GM21423 (cell line): Measurements from ENCODE around the gene MMP24.
"Not testable (repeated sequence)": the region's sequence is repeated elsewhere in the genome, so short reads cannot be mapped to it uniquely, and the experiment has no call there.

Experiments
- ATAC-seq: cut with Tn5 transposase; IDR thresholded peaks from one replicate; pipeline ENCODE4 v1.9.1; 2021; ENCODE audit warnings: mild to moderate bottlenecking, moderate library complexity; ENCODE audit not compliant: unreplicated experiment

Gene MMP24

DNA sequence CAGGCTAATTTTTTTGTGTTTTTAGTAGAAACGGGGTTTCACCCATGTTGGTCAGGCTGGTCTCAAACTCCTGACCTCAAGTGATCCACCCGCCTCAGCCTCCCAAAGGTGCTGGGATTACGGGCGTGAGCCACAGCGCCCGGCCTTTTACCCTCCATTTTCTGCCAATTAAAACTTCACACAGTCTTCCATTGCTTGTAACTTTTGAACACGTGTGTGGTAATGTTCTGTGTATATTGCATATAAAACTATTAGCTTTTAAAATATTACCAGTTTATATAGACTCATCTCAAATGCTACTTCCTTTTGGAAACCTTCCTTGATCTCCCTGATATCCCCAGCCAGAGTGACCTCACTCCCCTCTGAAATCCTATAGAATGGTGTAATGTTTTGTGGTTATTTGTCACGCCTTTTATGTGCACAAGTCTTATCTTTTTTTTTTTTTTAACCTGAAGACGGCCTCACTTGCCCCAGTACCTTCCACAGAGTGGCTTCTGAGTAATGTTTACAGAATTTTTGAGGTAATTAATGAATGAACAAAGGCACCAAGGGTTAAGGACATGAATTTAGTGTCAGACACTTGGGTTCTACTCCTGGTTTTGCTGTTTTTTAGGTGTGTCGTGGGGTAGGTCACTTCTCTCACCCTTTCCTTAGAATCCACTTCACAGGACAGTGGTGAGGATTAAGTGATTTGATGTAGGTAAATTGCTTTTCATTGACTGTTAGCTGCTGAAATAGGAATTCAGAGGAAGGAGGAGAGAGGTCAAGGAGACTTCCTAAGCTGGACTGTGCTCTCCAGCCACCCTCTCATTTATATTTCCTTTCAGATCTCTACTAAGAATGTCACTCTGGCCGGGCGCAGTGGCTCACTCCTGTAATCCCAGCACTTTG lies 11.2 kb upstream of the MMP24 start:
- ATAC-seq: no peak

DNA sequence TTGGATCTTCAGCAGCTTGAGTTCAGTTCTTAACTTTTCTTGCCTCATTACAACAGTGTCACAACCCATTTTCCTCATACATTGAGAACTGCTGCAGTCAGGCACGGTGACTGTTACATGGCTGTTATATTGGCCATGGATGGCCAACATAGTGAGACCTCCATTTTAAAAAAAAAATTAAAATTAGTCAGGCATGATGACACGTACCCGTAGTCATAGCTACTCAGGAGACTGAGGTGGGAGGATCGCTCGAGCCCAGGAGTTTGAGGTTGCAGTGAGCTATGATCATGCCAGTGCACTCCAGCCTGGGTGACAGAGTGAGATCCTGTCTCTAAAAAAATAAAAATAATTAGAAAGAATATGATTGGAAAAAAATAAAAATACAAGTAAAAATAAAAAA lies 9.9 kb upstream of the MMP24 start:
- ATAC-seq: no peak

DNA sequence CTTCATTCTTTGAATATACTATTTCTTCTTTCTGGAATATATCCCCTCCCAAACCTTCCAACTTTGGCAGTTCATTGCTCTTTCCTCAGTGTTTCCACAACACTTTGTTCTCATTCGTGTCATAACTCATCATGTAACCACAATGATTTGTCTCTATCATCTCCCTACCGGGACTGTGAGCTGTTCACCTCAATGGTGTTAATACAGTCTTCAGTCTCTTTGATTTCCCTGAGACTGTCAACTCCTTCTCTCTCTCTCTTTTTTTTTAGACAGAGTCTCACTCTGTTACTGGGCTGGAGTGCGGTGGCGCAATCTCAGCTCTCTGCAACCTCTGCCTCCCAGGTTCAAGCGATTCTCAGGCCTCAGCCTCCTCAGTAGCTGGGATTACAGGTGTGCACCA lies 2.5 kb upstream of the MMP24 start:
- ATAC-seq: no peak

DNA sequence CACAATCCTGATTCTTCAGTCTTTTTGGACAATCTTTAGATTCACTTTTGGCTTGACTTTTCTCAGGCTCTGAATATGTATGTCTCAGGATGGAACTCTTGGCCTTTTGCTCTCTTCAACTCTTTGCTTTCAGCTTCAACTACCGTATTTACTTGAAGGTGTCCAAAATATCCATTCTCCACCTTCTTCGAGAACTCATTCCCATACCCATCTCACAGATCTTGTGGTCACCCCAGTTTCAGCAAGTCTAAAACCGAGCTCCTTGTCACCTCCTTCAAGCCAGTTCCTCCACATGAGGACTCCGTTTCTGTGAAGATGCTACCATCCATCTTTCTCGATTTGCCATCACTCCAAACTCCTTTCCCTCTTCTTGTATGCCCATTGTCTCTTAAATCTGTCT lies 2.0 kb upstream of the MMP24 start:
- no peak for ATAC-seq

DNA sequence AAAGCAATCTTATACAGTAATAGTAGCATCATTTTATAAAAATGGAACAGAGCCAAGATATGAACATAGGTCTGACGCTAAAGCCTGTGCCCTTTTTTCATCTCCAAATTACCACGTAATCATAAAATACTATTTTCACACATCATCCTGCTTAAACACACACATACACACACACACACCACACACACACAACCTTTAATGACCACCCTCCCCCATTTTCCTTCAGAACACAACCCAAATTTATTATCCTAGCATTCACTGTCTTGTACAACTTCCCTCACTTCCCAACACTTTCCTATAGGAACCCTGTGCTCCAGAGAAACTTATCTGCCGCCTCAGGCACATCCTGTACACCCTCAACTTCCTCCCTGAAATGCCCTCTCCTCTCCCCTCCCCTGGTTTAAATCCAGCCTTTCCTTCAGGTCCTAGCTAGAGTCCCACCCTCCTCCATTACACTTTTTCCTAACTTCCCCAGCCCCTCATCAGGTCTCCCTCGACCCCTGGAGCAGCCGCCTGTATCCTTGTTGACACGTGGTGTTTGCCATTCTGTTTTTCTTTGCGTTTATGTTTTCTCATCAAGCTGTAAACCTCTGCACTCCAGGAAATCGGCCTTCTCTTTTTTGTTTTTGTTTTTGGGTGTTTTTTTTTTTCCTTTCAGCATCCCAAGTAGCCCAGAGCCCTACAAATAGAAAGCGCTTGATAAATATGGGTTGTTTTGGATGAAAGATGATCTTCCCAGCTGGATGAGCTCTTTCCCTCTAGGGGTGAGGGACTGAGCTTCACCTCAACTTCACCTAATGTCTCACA lies 968 bp upstream of the MMP24 start:
- no peak for ATAC-seq

DNA sequence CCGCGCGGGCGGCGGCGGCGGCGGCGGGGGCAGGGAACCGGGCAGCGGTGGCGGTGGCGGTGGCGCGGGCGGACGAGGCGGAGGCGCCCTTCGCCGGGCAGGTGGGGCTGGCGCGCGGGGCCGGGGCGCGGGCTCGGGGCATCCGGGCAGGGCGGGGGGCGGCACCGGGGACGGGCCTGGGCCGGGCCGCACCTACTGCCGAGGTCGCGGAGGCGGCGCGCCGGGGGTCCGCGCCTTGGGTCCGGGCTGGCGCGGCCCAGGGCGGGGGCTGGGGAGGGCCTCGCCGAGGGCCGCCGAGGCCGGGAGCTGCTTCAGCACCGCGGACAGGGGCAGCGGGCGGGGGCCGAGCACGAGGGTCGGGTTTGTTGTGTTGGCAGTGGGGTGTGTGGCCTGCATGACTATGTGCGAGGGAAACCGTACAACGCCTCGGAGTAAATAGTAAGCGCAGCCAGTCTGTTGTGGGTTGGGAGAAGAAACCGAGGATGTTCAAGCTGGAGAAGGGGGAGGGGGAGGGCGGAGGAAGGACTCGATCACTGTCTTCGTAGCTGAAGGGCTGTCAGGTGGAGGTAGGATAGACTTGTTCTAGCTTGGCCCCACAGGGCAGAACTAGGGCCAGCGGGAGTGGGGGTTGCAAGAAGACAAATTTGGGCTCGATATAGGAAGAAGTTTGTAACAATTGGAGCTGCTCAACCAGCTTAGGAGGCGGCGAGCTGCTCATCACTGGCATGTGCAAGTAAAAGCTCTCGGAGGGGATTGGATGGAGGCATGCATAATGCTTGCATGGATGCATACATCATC lies 593 bp downstream of the MMP24 start:
- no peak for ATAC-seq

DNA sequence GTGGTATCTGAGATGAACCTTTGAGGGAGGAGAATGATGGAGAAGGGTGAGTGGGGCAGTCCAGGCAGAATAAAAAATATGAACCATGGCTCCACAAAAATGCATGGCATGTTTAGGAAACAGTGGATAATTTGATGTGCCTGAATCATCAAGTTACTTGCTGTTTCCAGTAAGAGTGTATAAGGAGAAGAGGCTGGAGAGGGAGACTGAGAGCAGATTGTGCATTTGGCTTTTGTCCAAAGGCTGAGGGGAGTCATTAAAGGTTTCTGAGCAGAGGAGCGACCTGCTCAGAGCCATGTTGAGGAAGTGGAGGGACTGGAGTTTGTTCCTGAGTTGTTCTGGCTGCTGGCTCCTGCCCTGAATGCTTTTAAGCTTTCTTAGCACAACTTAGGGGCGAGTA lies 6.1 kb downstream of the MMP24 start:
- no peak for ATAC-seq

DNA sequence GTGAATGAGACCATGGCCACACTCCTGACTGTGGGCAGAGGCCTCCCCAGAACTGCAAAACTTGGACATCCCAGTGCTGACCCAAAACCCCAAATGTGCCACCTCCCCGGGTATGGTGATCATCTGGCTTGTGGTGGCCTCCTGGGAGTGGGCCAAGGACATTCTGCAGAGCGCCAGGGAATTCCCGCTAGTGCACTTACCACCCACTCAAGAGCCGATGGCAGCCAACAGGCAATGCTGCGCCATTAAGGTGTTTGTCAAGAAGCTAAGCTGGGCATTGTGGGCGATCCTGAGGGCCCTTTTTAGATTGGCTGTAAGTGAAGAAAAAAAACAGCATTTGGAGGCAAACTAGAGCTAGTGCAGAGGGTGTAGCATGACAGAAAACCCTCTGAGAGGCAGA lies 9.4 kb downstream of the MMP24 start:
- ATAC-seq: no peak

DNA sequence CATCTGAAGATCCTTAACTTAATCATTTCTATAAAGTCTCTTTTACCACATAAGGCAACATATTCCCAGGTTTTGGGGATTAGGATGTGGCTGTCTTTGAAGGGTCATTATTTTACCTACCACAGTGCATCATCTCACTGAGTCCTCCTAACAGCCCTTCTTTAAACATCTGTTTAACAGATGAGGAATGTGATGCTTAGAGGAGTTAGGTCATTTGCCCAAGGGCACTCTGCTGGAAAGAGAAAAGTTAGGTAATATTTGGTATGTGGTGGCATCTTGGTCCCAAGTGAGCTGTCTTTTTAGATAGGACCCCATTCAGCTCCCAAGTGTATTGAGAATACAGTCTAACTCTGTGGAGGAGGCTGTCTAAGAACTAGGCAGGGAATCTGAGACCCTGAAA lies 11.0 kb downstream of the MMP24 start:
- ATAC-seq: no peak

DNA sequence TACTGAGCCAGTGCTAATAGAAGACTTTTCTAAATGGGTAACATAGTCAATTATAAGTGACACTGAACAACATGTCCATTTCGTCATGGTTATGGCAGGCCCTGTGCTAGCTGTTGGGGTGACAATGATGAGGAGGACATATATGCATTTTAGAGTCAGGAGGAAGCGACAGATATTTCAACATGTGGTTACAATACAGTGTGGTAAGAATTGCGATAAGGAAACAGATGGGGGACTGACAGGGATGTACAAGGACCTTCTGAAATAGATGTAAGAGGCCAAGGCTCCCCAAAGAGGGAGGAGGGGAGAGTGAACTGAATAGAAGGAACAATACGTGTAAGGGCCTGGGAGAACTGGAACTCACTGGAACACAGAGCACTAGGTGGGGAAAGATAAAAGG lies 11.7 kb downstream of the MMP24 start:
- ATAC-seq: no peak

DNA sequence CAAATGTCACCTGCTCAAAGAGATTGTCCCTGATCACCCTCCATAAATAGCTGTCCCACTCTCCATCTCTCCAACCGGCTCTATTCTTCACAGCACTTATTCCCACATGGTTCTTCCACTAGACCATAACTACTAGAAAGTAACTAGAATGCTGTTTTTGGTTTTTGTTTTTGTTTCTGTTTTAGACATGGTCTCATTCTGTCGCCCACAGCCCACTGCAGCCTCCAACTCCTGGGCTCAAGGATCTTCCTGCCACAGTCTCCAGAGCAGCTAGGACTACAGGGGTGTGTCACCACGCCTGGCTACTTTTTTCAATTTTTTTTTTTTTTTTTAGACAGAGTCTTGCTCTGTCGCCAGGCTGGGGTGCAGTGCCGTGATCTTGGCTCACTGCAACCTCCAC lies 12.2 kb downstream of the MMP24 start:
- no peak for ATAC-seq

DNA sequence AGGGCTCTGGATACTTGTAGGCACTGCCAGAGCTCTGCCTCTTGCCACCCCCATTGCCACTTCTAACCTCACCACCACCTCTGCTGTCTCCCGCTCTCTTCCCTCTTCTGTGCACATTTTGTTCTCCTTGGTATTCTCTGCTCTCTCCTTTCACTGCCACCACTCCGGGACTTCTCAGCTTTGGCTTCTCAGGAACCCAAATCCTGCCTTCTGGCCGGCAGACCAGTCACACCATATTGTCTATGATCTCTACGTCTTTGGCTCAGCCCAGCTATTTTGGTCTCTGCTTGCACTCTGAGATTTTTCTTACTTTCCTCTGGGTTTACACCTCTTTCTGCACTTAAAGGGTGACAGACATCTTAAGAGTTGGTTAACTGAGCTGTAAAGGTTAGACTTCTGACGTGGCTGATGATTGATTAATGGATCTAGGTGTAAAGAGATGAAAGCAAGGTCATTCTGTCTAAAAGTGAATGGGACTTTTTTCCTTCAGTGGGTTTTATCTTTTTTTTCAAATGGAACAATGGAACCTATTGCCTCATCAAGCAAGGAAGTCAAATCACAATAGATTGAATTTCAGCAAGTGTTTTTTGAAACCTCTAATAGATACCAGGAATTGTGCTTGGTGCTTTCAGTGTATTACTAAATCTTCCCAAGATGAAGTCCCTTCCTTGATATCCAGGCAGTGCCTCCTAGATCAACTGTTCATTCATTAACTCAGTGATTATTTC lies 13.8 kb downstream of the MMP24 start:
- ATAC-seq: no peak

DNA sequence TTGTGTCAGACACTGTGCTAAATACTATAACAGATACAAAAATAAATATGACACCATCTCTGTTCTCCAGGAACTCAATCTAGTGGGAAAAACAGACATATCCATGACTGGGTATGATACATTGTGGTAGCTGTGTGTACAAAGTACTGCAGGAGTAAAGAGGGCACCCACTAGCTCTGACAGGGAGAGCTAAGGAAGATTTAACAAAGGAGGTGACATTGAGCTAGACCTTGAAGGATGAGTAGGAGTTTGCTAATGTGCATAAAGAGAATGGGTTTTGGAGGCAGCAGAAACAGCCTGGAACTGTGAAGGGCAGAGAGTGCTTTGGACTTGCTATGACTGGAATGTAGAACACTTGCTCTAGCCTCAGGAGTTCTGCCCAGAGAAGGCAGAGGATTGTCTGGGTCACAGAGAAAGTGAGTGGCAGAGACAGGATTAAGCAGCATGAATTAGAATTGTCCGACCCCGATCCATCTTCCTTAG lies 14.4 kb downstream of the MMP24 start:
- ATAC-seq: no peak

DNA sequence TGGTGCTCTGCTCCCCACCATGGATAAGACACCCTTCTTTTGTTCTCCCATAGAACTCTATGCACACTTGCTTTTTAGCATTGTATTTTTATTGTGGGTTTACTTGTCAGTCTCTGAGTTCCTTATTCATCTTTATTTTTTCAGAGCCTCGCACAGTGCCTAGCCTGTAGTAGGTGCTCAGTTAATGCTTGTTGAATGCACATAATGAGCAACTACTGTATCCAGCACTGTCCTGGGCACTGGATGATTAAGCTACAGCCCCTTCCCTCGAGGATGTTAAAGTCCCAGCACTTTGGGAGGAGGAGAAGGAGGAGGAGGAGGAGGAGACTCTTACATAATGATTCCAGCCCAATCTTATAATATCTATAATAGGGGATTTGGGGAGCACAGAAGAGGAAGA lies 16.8 kb downstream of the MMP24 start:
- no peak for ATAC-seq

DNA sequence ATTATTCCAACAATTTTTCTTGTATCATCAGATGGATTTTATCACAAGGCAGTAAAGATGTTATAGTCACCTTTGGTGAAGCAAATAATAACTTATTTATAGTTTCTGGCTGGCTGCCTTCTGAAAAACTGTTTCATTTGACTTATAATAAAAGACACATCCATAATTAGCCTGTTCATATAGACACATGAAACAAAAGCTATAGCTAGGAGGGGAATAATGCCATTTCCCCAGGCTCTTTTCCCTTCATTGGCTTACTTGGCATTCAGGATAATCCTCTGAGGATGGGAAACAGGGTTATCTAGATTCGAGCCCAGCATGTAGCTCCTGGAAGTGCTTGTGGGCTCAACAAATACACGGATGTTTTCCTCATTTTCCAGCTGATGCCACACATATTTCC lies 17.5 kb downstream of the MMP24 start:
- no peak for ATAC-seq

DNA sequence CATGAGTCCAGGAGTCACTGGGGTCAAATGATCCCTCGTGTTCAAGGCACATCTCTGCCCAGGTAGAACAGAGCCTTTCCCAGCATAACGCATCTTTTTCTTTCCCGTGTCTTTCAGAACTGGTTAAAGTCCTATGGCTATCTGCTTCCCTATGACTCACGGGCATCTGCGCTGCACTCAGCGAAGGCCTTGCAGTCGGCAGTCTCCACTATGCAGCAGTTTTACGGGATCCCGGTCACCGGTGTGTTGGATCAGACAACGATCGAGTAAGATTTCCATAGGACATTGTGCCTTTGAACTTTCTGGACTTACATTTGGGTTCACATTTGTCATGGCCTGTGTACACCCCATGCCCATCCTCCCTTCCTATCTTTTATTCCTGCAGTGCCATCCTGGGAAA lies 20.2 kb downstream of the MMP24 start:
- no peak for ATAC-seq

DNA sequence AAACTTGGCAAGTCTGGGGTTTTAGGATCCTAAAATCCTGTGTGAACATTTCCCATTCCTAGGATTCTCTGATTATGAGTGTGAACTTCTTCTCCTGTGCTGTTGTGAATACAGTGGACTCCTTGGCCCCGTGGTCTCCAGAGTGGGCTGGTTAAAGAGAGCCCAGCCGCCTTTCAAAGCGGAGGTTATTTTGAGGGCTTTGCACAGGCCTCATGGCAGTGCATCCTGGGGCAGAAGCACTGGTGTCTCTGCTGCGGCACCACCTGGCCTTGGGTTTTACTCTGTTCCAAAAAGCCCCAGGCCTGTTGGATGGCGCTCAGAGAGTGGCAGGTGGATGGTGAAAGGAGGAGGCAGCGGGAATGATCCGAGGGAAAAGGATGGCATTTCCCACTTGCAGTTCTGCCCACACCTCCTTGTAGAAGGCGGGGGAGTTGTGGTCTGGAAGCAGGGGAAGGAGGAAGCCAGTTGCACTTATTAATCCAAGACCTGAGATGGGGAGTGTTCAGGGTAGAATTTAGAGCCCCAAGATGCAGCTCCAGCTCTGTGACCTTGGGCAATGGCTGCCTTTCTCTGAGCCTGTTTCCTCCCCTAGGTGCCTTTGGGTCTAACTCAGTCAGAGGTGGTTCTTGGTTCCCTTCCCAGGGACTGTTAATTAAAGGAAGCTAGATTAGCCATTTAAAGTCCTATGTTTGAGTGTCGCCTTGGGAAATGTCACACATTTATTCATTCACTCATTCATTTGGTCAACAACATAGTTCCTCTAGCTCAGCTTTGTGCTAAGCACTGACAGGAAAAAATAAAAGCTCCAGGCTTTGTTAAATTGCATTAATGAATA lies 22.4 kb downstream of the MMP24 start:
- no peak for ATAC-seq

DNA sequence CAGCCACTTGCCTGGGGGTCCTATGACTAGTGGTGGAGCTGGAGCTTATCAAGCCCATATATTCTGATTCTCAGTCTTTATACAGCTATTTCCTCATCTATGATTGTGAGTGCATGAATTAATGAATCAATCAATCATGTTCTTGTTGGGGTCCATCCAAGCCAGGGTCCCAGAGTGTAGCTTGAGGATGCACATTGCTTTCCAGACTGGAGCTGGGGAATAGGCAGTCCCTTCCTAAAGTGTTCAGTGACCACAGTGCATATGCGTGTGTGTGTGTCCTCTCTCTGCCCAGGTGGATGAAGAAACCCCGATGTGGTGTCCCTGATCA lies 25.1 kb downstream of the MMP24 start:
- no peak for ATAC-seq

DNA sequence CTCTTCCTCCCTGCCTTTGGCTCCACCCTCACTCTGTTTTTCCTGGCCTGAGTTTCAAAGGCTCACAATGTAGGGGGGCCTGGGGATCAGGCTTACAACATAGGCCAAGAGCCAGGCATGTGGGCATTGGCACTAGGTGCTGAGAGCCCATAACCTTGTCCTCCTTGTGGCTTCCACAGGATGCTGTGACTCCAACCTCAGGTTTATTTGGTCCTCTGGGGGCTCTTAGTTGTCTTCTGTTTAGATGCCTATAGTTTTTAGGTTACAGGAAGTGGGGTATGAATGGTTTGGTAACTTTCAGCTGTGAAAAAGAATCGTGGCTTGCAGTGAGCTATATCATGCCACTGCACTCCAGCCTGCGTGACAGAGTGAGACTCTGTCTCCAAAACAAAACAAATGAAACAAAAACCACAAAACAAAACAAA lies 25.6 kb downstream of the MMP24 start:
- ATAC-seq: peak; percentile 79

DNA sequence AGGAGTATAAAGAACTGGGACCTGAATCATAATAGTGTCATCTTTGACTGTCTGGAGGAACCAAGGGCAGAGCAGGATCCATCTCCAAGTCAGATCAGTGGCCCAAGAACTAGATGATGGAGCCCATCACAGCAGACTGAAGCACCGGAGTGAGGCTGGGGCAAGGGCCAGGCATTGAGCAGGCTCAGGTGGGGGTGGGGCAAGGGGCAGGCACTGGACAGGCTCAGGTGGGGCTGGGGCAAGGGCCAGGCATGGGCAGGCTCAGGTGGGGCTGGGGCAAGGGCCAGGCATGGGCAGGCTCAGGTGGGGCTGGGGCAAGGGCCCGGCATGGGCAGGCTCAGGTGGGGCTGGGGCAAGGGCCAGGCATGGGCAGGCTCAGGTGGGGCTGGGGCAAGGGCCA lies 26.1 kb downstream of the MMP24 start:
- ATAC-seq: not testable (repeated sequence)
